IPS DF 19.7 (cell line): Measurements from ENCODE around the gene MSI1.

Experiments used
- DNase-seq: peaks from one replicate; pipeline ENCODE4 v3.0.0-alpha.2; 2013; ENCODE audit warnings: low read depth, low spot score

Gene MSI1

DNA sequence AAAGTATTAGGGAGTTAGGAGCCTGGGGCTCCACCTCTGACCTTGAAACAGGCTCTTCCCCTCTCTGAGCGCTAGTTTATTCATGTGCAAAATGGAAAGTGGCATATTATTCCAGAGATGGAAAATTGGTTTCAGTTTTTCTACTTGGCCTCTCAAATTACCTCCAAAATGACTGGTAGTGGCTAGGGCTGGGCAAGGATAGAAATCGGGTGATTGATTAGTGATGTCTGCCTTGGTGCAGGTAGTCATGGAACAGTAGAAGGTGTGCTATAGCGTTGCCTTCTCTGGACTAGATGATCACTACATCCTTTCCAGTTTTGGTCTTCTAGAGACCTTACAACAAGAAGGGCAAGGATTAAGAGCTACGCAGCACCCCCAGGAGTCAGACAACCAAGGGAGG, 8.6 kb upstream of the MSI1 start:
- DNase-seq = no peak

DNA sequence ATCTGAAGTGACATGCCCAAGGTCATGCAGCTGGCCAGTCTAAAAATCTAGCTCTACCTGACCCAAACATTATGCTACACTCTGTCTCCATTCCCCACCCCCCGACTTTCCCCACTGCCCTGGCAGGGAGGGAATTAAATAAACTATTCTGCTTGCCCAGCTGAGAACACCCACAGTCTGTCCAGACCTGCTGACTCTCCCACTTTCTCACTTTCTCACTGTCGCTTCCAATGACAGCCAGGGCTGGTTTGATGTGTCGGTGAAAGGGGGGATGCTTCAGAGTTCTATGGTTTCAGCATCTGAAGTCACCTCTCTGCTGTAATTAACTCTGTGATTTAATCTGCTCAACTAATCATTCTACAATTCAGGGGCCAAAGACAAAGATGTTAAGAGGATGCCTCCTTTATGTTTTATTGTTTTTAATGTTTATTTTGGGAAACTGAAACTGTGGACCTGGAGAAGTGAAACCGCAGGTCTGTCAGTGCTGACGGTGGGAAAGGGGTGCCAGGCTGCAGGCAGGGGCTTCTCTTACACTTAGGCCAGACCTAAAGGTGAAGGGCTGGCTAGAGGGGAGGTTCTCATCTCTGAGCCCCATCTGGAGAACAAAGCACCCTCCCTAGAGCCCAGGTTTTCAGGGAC, 8.1 kb upstream of the MSI1 start:
- DNase-seq = no peak

DNA sequence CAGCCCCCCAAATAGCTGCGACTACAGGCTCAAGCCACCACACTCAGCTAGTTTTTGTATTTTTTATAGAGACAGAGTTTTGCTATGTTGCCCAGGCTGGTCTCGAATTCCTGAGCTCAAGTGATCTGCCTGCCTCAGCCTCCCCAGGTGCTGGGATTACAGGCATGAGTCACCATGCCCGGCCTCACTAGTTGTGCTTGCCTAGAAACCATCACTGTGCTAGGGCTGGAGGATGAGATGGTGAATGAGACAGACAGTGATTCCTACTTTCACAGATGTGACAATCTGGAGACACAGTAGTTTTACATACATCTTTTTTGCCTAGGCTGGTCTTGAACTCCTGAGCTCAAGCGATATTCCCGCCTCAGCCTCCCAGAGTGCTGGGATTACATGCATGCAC, 7.5 kb upstream of the MSI1 start:
- DNase-seq = no peak

DNA sequence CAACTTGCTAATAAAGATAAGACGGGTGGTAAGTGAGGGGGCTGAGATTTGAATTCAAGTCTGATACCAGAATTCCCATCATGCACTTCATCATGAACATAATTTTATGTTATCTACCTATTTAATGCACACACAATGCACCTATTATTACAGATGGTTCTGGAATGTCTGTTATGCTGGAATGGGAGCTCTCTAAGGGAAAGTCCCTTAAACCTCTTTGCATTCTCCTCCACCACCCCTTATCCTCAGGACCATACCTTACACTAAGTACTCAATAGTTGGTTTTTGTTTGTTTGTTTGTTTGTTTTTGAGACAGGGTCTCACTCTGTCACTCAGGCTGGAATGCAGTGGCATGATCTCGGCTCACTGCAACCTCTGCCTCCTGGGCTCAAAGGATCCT, 7.0 kb upstream of the MSI1 start:
- no peak for DNase-seq

DNA sequence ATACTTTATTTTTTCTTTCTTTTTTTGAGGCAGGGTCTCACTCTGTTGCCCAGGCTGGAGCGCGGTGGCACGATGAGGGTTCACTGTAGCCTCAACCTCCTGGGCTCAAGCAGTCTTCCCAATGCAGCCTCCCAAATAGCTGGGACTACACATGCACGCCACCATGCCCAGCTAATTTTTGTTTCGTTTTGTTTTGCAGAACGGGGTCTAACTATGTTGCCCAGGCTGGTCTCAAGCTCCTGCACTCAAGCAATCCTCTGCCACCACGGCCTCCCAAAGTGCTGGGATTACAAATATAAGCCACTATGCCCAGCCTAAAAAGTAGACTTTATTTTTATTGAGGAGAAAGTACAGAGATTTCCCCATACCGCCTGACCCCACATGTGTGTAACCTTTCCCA, 4.7 kb upstream of the MSI1 start:
- no peak for DNase-seq

- DNase-seq = no peak
These were observed 1.6 kb upstream of the MSI1 start for GRCh38 chr12:120370343-120371243.

GRCh38 chr12:120369603-120370342, 809 bp upstream of the MSI1 start:
- no peak for DNase-seq

GRCh38 chr12:120367924-120368788, 808 bp downstream of the MSI1 start:
- DNase-seq = no peak

- no peak for DNase-seq
These were observed 1.6 kb downstream of the MSI1 start for GRCh38 chr12:120367233-120367923.

DNA sequence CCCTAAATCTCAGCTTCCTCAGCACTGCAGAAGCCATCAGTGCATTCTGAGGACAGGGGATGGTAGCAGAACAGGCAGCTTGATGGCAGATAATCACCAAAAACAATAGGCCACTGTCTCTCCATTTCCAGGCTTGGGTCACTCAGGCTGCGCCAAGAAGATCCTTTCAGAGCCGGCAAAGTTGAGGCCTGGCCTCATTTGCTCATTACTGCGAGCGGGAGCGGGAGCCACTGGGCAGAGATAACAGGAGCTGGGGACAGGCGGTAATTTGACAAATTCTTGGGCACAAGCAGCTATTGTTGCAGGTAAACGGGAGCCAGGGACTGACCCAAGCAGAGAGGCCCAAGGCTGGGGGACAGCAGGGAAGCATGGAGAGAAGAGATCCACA, 2.1 kb downstream of the MSI1 start:
- DNase-seq = no peak

DNA sequence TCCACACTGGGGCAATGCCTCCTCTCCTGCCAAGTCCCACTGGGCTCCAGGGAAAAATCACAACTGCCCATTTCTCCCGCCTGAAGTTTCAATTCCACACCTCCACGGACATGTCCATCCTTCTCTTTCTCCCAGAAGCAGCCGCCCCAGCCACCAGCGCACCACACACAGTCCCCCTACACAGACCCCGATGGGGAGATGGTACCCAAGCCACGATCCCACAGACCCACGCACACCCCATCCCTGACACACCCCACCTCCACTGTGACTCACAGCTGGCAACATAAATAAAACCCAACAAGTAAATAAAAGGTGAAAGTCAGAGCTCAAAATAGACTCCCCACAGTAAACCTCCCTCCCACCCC, 2.6 kb downstream of the MSI1 start:
- DNase-seq = no peak

GRCh38 chr12:120365675-120366340, 3.2 kb downstream of the MSI1 start:
- no peak for DNase-seq

GRCh38 chr12:120364487-120364886, 4.5 kb downstream of the MSI1 start:
- DNase-seq = no peak

DNA sequence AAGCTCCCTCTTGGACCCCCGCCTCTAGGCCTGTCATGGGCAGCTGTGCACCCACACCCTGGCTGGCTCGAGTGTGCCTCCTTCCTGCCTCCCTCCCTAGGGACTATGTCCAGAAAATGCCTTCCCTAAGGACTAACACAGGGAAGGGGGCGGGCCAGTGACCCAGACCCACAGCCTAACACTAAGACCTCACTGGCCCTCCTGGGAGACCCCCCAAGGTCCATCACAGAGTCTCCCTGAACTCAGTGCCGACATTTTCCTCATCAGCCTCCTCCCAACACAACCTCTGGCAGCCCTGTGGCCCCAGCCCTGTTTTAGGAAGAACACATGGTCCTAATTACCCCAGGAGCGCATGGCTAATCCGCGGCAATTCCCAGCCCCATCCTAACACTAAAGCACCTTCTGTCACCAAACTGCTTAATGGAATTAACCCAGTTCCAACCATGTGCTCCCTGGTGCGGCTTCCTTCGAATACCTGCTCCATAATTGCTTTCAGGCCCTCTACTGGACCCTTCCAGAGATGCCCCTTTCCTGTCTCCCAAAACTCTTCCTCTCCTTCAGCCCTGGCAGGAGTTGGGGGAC, 5.6 kb downstream of the MSI1 start:
- DNase-seq = no peak

DNA sequence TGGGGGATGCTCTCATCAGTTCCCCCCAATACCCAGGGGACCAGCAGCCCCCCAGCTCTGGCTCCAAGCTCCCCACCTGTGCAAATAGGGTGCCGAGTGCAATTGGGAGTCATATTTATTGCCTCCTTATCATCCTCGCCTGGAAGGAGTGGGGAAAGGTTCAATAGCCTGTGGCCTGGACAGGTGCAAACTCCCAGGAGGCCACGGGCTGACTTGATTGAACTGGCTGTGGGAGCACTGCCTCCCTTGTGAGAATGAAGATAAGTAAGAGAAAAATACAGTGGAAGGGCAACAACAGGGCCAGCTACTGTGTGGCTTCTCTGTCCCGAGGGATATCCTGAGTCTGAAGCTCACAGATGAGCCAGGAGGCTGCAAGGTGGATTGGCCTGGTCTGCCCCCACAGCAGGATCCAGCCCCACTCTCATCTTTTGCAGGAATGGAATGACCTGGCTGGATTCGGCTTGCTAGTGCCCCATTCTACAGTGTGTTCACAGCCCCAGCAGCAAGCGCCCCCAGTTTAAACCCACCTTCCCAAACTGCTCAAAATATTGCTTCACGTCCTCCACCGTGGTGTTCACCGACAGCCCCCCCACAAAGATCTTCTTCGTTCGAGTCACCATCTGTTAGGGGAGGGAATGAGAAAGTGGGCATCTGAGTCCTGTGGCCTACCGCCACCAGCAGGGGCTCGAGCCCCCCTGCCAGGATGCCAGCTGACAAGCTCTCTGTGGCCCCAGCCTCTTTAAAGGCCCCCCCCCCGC, 6.3 kb downstream of the MSI1 start:
- DNase-seq = no peak

DNA sequence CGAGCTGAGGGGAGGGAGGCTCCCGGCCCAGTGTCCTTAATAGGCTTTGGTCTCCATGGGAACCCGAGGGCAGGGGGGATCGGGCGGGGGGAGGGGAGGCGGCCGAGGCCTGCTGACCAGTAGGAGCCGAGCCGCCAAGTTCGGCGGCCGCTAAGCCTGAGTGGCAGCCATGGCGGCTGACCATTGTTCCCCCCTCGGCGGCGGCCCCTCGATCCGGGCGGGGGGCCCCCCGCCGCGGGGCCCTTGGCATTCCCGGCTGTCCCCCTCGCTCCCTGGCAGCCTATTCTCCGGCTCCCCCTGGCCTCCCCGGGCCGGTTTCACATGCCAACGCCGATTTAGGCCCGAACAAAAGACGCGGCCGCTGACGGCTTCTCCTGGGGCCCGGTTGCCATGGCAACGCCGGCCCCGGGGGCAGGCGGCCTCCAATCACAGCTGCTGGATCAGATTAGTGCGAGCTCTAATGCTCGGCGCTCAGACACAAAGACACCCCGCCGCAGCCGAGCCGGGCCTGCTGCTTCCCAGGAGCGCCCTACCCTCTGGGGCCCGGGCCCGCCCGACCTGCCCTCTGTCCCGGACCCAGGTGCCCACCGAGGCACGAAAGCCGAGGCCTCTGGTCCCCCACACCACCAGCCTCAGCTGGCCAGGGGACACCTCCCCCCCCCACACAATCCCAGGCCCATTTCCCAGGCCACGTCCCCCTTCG, 7.3 kb downstream of the MSI1 start:
- peak; percentile 68 for DNase-seq

DNA sequence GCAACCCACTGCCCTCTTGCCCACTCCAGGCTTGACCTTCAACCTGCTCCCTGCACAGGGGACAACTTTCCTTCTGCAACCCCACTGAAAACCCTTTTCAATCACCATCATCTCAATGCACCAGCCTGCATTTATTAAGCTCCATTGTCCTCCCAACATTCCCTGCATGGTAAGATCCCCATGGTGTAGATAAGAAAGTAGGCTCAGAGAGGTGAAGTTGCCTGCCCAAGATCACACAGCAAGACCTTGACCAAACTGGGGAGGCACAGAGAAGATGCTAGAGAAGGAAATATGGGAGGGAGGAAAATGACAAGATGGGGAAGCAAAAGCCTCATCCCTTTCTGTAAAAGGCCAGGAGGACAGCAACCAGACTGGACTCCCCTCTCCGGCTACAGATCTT, 9.8 kb downstream of the MSI1 start:
- DNase-seq = no peak

DNA sequence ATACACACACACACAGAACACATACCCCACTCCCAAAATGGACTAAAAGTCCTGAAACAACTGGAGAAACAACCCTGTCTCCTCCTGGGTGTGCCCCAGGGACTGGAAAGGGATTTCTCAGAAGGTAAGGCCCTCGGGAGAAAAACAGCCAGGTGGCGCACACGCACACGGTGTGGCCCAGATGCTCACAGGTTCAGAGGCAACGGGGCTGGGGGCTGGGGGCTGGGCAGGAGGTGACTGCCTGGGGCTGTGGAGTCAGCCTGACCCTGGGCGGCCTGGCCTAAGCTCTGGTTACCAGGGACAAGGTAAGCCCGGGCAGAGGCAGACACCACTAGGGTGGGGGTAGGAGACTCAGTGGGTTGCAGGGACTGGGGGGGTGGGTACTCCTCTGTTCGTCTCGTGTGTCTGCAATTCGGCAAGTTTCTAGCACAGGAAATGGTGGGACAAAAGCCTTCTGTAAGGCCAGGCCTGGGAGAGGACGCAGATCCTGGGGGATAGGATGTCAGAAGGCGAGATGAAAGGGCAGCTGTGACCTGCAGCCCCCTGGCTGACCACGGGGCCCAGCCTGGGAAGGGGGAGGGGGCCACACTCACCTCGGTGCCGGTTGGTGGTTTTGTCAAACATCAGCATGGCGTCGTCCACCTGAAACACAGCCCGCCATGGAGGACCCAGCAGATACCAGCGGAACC, 10.4 kb downstream of the MSI1 start:
- DNase-seq = no peak
